T-helper 2 cell treated with Interferon-gamma antibody and Interleukin-4, amounts not matched to agents 100 ng/mL and 5 ng/mL, for 36 hours (primary cell): ENCODE results near the gene RTEL1. TPM values are rescaled to one million over a fixed set of nuclear protein-coding genes. Genes with fewer than 3 reads are reported as not detected.

Source experiments
- intact Hi-C: fragments of 100-400 bp; cut with micrococcal nuclease; formaldehyde crosslinking; loops from one replicate; pipeline ENCODE4 v1.15.1; 2023
- total RNA-seq: library from RNA; stranded (reverse); gene quantifications from 2 replicates; pipeline ENCODE4 v1.2.3, GENCODE V29; 2022

The RTEL1 gene
- total RNA-seq, 1 donor from 2014 or later, result 49.5 TPM

- intact Hi-C loops, result loop anchor here (5.0 to 10.0 kb wide), 2 partner anchors 93 to 130 kb away; partner anchors contain the start of genes ABHD16B and TPD52L2
Observed at GRCh38 chr20:63734946-63735858, 77.1 kb downstream of the RTEL1 start.

DNA sequence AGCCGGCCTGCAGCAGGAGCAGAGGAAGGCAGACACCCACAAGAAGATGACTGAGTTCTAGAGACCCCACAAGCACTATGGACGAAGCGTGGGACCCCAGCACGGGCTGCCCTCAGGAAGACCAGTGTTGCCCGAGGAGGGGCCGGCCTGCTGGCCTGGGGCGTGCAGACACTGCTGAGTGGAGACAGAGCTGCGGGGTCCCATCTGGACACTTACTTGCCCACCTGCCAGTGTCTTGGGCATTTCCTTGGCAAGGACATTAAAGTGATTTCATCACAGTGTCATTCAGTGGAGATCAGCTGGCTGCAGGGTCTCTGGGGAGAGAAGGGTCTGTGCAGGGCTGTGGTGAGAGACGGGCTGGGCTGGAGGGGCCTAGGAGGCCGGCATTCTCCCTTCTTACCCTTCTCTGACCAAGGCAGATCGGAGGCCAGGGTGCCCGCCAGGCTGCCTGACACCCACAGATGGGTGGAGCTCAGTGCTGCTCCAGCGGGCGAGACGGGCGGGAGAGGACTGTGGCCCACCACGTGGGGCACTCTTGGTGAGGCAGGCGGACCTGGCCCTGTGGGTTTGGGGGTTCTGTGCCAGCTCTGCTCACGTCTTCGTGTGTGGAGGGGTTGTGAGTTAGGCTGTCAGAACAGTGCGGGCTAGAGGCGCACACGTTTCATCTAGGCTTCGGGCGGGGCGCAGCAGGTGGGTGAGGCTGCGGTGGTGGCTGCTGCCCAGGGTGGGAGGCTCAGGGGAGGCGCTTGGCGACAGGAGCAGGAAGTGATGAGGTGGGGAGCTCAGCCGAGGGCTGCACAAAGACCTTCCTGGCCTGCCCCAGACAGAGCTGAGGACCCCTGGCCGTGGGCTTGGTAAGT lies 78.0 kb downstream of the RTEL1 start, which contains the start of gene LIME1:
LIME1 (plus strand) TSS at position 806 of the 860 bp plus-strand sequence. CDS start 886 bp downstream, outside the sequence.
- intact Hi-C loops, result loop anchor here (2.0 to 10.0 kb wide), 3 partner anchors 29 to 129 kb away; partner anchors contain the start of genes ABHD16B, ARFRP1 and TPD52L2

DNA sequence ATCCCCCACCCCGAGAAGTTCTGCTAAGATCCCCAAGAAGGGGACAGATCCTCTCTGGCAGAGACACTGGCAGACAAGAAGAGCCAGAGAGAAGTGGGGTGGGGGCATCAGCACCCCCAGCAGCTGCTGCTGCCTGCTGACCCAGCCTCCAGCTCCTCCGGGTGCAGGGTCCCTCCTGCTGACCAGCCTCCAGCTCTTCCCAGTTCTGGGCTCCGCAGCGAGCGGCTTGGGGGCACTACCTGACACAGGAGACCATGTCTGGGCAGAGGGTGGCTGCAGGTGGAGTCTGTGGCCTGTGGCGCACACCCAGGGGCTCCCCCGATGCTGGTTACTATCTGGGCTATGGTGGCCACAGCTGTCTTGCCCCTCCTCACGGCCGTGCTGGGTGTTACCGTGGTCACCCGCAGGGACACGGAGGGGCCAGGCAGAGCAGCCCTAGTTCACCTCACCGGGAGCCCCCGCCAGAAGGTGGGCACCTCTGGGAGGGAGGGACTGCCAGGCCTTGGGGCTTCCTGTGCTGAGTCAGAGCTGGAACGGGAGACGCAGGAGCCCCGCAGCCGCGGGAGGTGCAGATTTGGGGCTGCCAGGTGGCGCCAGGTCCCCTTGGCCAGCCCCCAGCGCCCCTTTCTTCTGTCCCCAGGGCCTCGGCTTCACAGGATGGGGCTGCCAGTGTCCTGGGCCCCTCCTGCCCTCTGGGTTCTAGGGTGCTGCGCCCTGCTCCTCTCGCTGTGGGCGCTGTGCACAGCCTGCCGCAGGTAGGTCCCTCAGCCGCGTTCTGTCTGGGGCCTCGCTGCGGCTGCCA lies 79.0 kb downstream of the RTEL1 start:
- intact Hi-C loops, result loop anchor here (2.0 to 10.0 kb wide), 3 partner anchors 30 to 128 kb away; partner anchors contain the start of genes ABHD16B, ARFRP1 and TPD52L2

DNA sequence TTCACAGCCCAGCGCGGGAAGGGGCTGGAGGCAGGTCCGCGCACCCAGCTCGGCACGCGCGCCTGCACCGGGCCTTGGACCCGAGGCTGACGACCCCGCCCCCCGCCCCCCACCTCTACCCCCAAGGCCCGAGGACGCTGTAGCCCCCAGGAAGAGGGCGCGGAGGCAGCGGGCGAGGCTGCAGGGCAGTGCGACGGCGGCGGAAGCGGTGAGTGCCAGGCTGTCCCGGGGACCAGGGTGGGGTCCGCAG lies 79.5 kb downstream of the RTEL1 start:
- intact Hi-C loops, result loop anchor here (2.0 to 10.0 kb wide), 3 partner anchors 31 to 127 kb away; partner anchors contain the start of genes ABHD16B, ARFRP1 and TPD52L2

- intact Hi-C loops, result loop anchor here (2.0 to 10.0 kb wide), 3 partner anchors 31 to 127 kb away; partner anchors contain the start of genes ABHD16B, ARFRP1 and TPD52L2
Observed at GRCh38 chr20:63737945-63738686, 80.0 kb downstream of the RTEL1 start.

- intact Hi-C loops, result loop anchor here (5.0 to 10.0 kb wide), 2 partner anchors 96 to 126 kb away; partner anchors contain the start of genes ABHD16B and TPD52L2
Observed at GRCh38 chr20:63738687-63739129, 80.6 kb downstream of the RTEL1 start.

- intact Hi-C loops, result loop anchor here (5.0 to 10.0 kb wide), 2 partner anchors 97 to 125 kb away; partner anchors contain the start of genes ABHD16B and TPD52L2
Observed at GRCh38 chr20:63739130-63740069, 81.3 kb downstream of the RTEL1 start, which contains the start of gene SLC2A4RG. Gene SLC2A4RG (plus strand): TSS chr20:63739776. CDS start chr20:63739913, 137 bp downstream.

GRCh38 chr20:63740070-63740626 lies 82.0 kb downstream of the RTEL1 start:
- intact Hi-C loops, result no loop called here

GRCh38 chr20:63740627-63741353 lies 82.7 kb downstream of the RTEL1 start:
- intact Hi-C loops, result no loop called here

GRCh38 chr20:63741354-63741675 lies 83.2 kb downstream of the RTEL1 start:
- intact Hi-C loops, result no loop called here

DNA sequence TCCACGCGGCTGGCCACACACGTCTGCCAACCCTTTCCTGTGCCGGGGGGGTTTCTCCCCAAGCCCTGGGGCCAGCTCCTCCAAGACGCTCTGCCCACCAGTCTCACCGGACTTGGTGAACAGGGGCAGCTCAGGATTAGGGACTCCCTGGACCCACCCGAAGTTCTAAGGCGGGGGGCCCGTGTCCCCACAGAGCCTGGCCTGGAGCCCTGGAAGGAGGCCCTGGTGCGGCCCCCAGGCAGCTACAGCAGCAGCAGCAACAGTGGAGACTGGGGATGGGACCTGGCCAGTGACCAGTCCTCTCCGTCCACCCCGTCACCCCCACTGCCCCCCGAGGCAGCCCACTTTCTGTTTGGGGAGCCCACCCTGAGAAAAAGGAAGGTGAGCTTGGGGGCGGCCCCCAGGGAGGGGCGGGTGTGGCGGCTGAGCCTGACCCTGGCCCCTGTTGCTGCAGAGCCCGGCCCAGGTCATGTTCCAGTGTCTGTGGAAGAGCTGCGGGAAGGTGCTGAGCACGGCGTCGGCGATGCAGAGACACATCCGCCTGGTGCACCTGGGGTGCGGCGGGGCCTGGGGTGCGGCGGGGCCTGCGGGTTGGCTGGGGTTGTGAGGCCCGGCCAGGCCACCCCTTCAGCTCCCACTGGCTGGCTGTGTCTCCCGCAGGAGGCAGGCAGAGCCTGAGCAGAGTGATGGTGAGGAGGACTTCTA lies 83.7 kb downstream of the RTEL1 start:
- intact Hi-C loops, result no loop called here

DNA sequence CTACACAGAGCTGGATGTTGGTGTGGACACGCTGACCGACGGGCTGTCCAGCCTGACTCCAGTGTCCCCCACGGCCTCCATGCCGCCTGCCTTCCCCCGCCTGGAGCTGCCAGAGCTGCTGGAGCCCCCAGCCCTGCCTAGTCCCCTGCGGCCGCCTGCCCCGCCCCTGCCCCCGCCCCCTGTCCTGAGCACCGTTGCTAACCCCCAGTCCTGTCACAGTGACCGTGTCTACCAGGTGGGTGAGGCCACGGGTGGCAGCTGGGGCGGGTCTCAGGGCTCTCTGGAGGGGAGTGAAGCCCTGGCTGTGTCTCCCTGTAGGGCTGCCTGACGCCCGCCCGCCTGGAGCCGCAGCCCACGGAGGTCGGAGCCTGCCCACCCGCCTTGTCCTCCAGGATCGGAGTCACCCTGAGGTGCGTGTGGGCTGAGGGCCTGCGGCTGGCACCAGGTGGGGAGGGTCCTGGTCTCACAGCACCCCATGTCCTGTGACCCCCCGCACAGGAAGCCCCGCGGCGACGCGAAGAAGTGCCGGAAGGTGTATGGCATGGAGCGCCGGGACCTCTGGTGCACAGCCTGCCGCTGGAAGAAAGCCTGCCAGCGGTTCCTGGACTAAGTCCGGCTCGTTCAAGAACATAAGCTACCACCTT lies 84.4 kb downstream of the RTEL1 start:
- intact Hi-C loops, result no loop called here

DNA sequence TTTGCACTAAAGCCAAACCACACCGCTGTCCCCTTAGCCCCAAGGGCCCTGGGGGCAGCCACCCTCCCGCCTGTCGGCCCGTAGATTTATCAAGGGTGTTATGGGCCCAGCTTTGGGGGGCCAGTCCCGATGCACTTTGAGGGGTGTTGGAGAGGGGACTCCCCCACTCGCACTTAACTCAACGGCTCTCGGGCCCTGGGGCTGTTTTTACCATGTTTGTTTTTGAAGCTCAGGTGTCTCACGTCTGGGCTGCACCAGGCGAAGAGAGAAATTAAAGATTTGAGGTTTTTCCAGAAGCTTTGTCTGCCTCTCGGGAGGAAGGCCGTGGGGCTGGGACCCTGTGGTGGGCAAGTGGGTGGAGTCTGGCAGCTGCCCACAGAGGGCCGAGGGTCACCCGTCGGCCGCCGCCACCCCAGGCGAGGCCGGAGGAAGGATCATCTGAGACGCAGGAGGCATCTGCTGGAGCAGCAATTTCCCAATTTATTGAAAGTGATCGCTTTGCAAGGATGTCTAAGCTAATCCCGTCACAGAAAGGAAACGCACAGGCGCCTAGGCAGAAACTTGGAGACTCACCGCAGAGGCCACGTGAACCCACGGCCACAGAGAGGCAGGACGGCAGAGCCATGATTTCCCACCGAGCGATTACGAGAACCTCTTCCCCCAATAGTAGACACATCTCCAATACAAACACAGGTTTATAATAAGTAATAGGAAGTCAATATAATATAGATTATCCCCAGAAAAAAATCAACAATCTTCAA lies 85.3 kb downstream of the RTEL1 start:
- intact Hi-C loops, result no loop called here

- intact Hi-C loops, result no loop called here
Observed at GRCh38 chr20:63744158-63744557, 86.0 kb downstream of the RTEL1 start.

DNA sequence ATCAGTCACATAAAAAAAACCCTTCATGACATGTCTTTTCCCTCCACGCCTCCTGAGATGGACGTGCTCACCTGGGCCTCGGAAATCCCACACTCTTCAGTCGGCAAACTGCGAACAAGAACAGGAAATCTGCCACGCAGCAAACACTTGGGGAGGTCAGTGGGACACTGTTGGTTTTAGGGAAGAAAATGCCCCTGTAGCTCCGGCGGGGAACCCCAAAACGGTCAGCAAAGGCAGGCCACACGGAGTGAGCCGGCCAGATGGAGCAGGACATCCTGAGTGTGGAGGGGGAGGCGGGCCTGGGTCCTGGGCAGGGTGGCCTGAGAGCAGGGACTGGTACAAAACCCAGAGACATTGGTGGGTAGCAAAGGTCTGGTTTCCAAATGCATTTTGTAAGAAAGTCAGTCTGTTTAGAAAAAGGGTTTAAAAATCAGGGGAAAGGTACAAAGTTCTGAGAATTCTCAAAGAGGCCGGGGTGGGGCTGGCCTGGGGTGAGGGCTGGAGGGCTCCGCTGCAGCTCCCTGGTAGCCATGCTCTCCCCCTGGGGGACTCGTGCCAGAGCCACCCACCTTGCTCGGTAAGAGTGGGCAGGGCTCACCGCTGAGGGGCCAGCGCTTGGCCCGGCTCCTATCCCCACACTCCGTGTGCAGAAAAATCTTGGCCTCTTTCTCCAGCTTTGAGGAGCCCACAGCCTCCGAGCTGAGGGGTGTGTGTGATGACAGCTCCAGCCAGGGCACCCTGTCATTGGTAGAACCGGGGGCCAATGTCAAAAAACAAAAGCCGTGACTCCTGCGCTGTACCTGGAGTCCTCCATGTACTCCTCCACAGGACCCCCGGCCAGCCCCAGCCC lies 86.7 kb downstream of the RTEL1 start:
- intact Hi-C loops, result no loop called here
